SK-N-SH (cell line): ENCODE data around the gene HOXB5. TPM values are rescaled to one million over a fixed set of nuclear protein-coding genes. Genes with fewer than 3 reads are reported as not detected.

ENCODE experiments used
- CTCF ChIA-PET: fragments of 300-600, 350-600 bp; formaldehyde crosslinking; extraction: SDS; loops from one replicate; lab custom pipeline; 2021; lab: Yijun Ruan, JAX
- POLR2A ChIA-PET: fragments of 350-600 bp; sonication (Branson Sonifier 250); formaldehyde crosslinking; extraction: SDS; loops from one replicate; lab custom pipeline; 2020; ENCODE audit warnings: antibody characterized with exemption, inconsistent platforms; lab: Yijun Ruan, JAX
- DNase-seq: peaks from one replicate; pipeline ENCODE4 v3.0.0; 2012
- H2AFZ ChIP-seq: fragments of 200-600 bp; sonication (generic); 2 replicates; pipeline ENCODE4 v1.8.1; 2016; ENCODE audit warnings: antibody characterized with exemption, mild to moderate bottlenecking, low read depth
- H3F3A ChIP-seq: fragments of 200-600 bp; sonication (generic); replicated peaks from 2 replicates; pipeline ENCODE3; 2016; ENCODE audit warnings: antibody characterized with exemption, mild to moderate bottlenecking; ENCODE audit not compliant: insufficient read depth
- H3K27ac ChIP-seq, 2 experiments: fragments of 200-500 bp in 1 of 2; fragments of 200-600 bp in 1 of 2; sonication (Bioruptor generic) in 1 of 2; sonication (generic), shearing (Covaris generic) in 1 of 2; 2 replicates each; pipeline versions ENCODE4 v1.5.1 to v1.6.1; 2014 to 2016; ENCODE audit warnings: low read depth in 2 of 2, inconsistent platforms in 1 of 2, low read length in 1 of 2, mild to moderate bottlenecking in 1 of 2, mixed read lengths in 1 of 2
- H3K27me3 ChIP-seq: fragments of 200-600 bp; sonication (generic), shearing (Covaris generic); 2 replicates; pipeline ENCODE4 v1.6.1; 2016; ENCODE audit warnings: mixed run types; ENCODE audit not compliant: insufficient read depth
- H3K36me3 ChIP-seq, 2 experiments: fragments of 200-500 bp in 1 of 2; fragments of 200-600 bp in 1 of 2; sonication (Bioruptor generic) in 1 of 2; sonication (generic) in 1 of 2; replicated peaks in 1 of 2; 2 replicates each; pipeline versions ENCODE3 to v1.5.1; 2014 to 2016; ENCODE audit warnings: low read length in 1 of 2, mild to moderate bottlenecking in 1 of 2; ENCODE audit not compliant: insufficient read depth in 2 of 2, control insufficient read depth in 1 of 2
- H3K4me1 ChIP-seq, 2 experiments: fragments of 200-500 bp in 1 of 2; fragments of 200-600 bp in 1 of 2; sonication (Bioruptor generic) in 1 of 2; sonication (generic), shearing (Covaris generic) in 1 of 2; 2 replicates each; pipeline versions ENCODE4 v1.5.1 to v1.6.1; 2014 to 2016; ENCODE audit warnings: low read depth in 1 of 2, low read length in 1 of 2, mixed run types in 1 of 2; ENCODE audit not compliant: insufficient read depth in 2 of 2, control insufficient read depth in 1 of 2
- H3K4me2 ChIP-seq: fragments of 200-600 bp; sonication (generic), shearing (Covaris generic); 2 replicates; pipeline ENCODE4 v1.6.1; 2017; ENCODE audit warnings: mixed run types
- H3K4me3 ChIP-seq, 2 experiments: fragments of 200-500 bp in 1 of 2; fragments of 200-600 bp in 1 of 2; sonication (Bioruptor generic) in 1 of 2; sonication (generic), shearing (Covaris generic) in 1 of 2; 2 replicates each; pipeline versions ENCODE4 v1.5.1 to v1.8.1; 2014 to 2016; ENCODE audit warnings: low read depth in 2 of 2, inconsistent platforms in 1 of 2, low read length in 1 of 2, mild to moderate bottlenecking in 1 of 2, mixed read lengths in 1 of 2, moderate library complexity in 1 of 2
- H3K79me2 ChIP-seq: fragments of 200-600 bp; sonication (generic); 2 replicates; pipeline ENCODE4 v1.8.1; 2017; ENCODE audit warnings: mild to moderate bottlenecking; ENCODE audit not compliant: insufficient read depth
- H3K9ac ChIP-seq: fragments of 200-600 bp; sonication (generic); 2 replicates; pipeline ENCODE4 v1.6.1; 2017; ENCODE audit warnings: mixed run types
- H3K9me2 ChIP-seq: fragments of 200-600 bp; sonication (generic); 2 replicates; pipeline ENCODE4 v1.6.1; 2017; ENCODE audit warnings: mixed run types
- H3K9me3 ChIP-seq: fragments of 200-600 bp; sonication (generic); 2 replicates; pipeline ENCODE4 v1.6.1; 2017; ENCODE audit warnings: mixed run types, mild to moderate bottlenecking, moderate library complexity
- H4K20me1 ChIP-seq: fragments of 200-600 bp; sonication (generic); 2 replicates; pipeline ENCODE4 v1.6.1; 2017; ENCODE audit warnings: mild to moderate bottlenecking, mixed run types; ENCODE audit not compliant: insufficient read depth
- EZH2phosphoT487 ChIP-seq: fragments of 200-600 bp; sonication (generic); IDR thresholded peaks from 2 replicates; pipeline ENCODE4 v1.6.1; 2017; ENCODE audit warnings: low read depth, mixed run types, mild to moderate bottlenecking, antibody characterized with exemption, moderate library complexity, borderline replicate concordance
- FOSL2 ChIP-seq: IDR thresholded peaks from 2 replicates; pipeline ENCODE4 v1.4.0; 2012; ENCODE audit warnings: low read depth, mild to moderate bottlenecking, moderate library complexity, borderline replicate concordance
- GATA2 ChIP-seq: sonication (generic); formaldehyde crosslinking; IDR thresholded peaks from 2 replicates; pipeline ENCODE4 v1.5.0; 2020; ENCODE audit warnings: mild to moderate bottlenecking, missing genetic modification reagents
- JUND ChIP-seq: IDR thresholded peaks from 2 replicates; pipeline ENCODE4 v1.4.0; 2012
- MXI1 ChIP-seq: IDR thresholded peaks from 2 replicates; pipeline ENCODE4 v1.6.1; 2012; ENCODE audit warnings: mild to moderate bottlenecking, low read depth, low read length, improper control_type of control experiment
- POLR2AphosphoS5 ChIP-seq: IDR thresholded peaks from 2 replicates; pipeline ENCODE4 v1.6.1; 2012; ENCODE audit warnings: low read depth, low read length
- TEAD4 ChIP-seq: IDR thresholded peaks from 2 replicates; pipeline ENCODE4 v1.4.0; 2012; ENCODE audit warnings: mild to moderate bottlenecking, borderline replicate concordance; ENCODE audit not compliant: insufficient read depth
- WGBS: methylation state at CpG from one replicate; pipeline ENCODE4 v1.1.6; 2017; ENCODE audit warnings: low lambda C conversion rate; 5-methylcytosine and 5-hydroxymethylcytosine counted together
- polyA plus RNA-seq, 3 experiments: library from polyadenylated mRNA; depleted of rRNA; stranded (reverse); fragments of >200 nt; gene quantifications; 2 replicates each; pipeline ENCODE4 v1.2.3, GENCODE V29; 2012
- TF ChIP-seq, protein P1 (sequence below): fragments of 200-600 bp; sonication (generic); IDR thresholded peaks from 2 replicates; pipeline ENCODE4 v1.6.1; 2017; ENCODE audit warnings: antibody characterized with exemption, mild to moderate bottlenecking, moderate library complexity
- TF ChIP-seq, protein P2 (sequence below): IDR thresholded peaks from 2 replicates; pipeline ENCODE4 v1.6.1; 2012; ENCODE audit warnings: mild to moderate bottlenecking, low read depth, low read length, moderate library complexity
- TF ChIP-seq, protein P3 (sequence below): IDR thresholded peaks from 2 replicates; pipeline ENCODE4 v1.4.0; 2012; ENCODE audit warnings: low read depth, borderline replicate concordance

Gene HOXB5
- polyA plus RNA-seq, 1 of the 3 experiments (the other 2 are of a cell fraction) = not detected

DNA sequence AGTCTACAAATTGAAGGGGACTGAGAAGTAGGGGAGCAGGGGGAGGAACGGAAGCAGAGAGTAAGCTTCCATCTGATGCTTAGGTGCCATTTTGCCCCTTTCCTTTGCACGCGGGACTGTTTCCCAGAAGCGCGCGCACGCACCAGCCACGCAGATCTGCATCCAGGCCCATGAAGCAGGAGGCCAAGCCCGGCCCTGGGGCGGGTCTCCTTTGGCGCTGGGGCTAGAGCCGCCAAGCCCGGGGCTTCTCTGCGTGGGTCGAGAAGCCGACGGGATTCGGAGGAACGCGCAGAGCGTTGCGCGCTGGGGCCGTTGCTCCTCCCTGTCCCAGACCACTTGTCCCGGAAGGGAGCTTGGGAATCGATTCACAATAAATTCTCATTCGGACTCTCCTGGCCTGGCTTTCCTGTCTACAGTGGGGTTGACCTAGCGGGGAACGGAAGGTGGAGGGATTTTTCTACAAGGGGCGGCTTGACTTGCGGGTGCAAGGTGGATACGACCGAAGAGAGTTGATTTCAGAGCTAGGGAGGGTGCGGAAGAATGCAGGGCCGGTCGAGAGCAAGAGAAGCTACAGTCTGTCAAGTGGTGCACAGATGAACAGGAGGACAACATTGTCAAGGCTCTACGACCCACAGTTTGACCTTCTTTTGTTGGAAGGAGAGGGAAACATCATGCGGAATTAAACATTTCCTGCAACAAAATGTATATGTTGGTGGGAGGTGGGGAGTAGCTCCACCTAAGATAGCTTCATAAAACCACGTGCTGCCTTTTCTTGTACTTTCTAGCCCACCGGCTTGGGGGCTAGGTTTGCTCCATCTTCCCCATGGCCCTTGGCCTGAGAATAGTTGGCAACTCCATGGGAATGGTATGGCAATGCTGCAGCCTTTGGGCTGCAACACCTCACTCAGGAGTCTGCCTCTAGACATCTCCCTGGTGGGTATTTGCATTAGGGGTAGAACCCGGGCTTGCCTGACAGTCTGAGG, 28.1 kb upstream of the HOXB5 start:
- H3K4me2 ChIP-seq = no peak overlapping the region
- ChIA-PET POLR2A (no interaction called here), CTCF (interaction anchor here (0.6 to 7.6 kb wide), 18 partner anchors 8 to 595 kb away, joined by 3 to 59 read pairs (median 3); no protein-coding TSS in a partner anchor)
- no peaks in the 10 kb centered on the region for H3K79me2 ChIP-seq
- DNase-seq = no peak
- no peaks in the 10 kb centered on the region for H3K4me1 ChIP-seq
- no peaks in the 10 kb centered on the region for H3K9me3 ChIP-seq
- no peaks in the 10 kb centered on the region for H3K9me2 ChIP-seq
- peaks cover 11% of the 10 kb centered on the region; the same call in 1 of the 2 replicates for H4K20me1 ChIP-seq
- H2AFZ ChIP-seq = no peak overlapping the region
- no peaks in the 10 kb centered on the region for H3K36me3 ChIP-seq
- 26% methylated on average over 37 of the region's 41 CpGs for WGBS
- H3K4me3 ChIP-seq = no peak overlapping the region
- no peak overlapping the region for H3K27ac ChIP-seq
- no peaks in the 10 kb centered on the region for H3F3A ChIP-seq
- peaks cover 98% of the 10 kb centered on the region for H3K27me3 ChIP-seq
- no peak overlapping the region for H3K9ac ChIP-seq
- TF ChIP-seq POLR2AphosphoS5 (no peak), MXI1 (no peak), JUND (no peak), EZH2phosphoT487 (no peak), TEAD4 (no peak), FOSL2 (no peak), GATA2 (CRISPR knock-in tag) (no peak)
- TF ChIP-seq, protein P1, sequence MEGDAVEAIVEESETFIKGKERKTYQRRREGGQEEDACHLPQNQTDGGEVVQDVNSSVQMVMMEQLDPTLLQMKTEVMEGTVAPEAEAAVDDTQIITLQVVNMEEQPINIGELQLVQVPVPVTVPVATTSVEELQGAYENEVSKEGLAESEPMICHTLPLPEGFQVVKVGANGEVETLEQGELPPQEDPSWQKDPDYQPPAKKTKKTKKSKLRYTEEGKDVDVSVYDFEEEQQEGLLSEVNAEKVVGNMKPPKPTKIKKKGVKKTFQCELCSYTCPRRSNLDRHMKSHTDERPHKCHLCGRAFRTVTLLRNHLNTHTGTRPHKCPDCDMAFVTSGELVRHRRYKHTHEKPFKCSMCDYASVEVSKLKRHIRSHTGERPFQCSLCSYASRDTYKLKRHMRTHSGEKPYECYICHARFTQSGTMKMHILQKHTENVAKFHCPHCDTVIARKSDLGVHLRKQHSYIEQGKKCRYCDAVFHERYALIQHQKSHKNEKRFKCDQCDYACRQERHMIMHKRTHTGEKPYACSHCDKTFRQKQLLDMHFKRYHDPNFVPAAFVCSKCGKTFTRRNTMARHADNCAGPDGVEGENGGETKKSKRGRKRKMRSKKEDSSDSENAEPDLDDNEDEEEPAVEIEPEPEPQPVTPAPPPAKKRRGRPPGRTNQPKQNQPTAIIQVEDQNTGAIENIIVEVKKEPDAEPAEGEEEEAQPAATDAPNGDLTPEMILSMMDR = no peak
- TF ChIP-seq, protein P2, sequence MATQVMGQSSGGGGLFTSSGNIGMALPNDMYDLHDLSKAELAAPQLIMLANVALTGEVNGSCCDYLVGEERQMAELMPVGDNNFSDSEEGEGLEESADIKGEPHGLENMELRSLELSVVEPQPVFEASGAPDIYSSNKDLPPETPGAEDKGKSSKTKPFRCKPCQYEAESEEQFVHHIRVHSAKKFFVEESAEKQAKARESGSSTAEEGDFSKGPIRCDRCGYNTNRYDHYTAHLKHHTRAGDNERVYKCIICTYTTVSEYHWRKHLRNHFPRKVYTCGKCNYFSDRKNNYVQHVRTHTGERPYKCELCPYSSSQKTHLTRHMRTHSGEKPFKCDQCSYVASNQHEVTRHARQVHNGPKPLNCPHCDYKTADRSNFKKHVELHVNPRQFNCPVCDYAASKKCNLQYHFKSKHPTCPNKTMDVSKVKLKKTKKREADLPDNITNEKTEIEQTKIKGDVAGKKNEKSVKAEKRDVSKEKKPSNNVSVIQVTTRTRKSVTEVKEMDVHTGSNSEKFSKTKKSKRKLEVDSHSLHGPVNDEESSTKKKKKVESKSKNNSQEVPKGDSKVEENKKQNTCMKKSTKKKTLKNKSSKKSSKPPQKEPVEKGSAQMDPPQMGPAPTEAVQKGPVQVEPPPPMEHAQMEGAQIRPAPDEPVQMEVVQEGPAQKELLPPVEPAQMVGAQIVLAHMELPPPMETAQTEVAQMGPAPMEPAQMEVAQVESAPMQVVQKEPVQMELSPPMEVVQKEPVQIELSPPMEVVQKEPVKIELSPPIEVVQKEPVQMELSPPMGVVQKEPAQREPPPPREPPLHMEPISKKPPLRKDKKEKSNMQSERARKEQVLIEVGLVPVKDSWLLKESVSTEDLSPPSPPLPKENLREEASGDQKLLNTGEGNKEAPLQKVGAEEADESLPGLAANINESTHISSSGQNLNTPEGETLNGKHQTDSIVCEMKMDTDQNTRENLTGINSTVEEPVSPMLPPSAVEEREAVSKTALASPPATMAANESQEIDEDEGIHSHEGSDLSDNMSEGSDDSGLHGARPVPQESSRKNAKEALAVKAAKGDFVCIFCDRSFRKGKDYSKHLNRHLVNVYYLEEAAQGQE = no peak
- TF ChIP-seq, protein P3, sequence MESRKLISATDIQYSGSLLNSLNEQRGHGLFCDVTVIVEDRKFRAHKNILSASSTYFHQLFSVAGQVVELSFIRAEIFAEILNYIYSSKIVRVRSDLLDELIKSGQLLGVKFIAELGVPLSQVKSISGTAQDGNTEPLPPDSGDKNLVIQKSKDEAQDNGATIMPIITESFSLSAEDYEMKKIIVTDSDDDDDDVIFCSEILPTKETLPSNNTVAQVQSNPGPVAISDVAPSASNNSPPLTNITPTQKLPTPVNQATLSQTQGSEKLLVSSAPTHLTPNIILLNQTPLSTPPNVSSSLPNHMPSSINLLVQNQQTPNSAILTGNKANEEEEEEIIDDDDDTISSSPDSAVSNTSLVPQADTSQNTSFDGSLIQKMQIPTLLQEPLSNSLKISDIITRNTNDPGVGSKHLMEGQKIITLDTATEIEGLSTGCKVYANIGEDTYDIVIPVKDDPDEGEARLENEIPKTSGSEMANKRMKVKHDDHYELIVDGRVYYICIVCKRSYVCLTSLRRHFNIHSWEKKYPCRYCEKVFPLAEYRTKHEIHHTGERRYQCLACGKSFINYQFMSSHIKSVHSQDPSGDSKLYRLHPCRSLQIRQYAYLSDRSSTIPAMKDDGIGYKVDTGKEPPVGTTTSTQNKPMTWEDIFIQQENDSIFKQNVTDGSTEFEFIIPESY = no peak
